ENCODE results near the gene CLIP2. TPM values are rescaled to one million over a fixed set of nuclear protein-coding genes. Genes with fewer than 3 reads are reported as not detected.

Gene CLIP2
- total and polyA plus RNA-seq, 2 of the 8 experiments (the other 6 are each of a cell fraction or from before 2014, with no cell fraction given), result 8.3 to 41.5 TPM

GRCh38 chr7:74338366-74339108 lies 49.3 kb downstream of the CLIP2 start (continued):
- TF ChIP-seq CHD7 (IDR thresholded peaks at IDR 0.05; ENCODE audit: insufficient replicate concordance, low read length) (no peak), JUND (IDR thresholded peaks at IDR 0.05; ENCODE audit: low read length) (no peak), SIX5 (IDR thresholded peaks at IDR 0.05; ENCODE audit: low read depth, low read length) (no peak), CHD1 (IDR thresholded peaks at IDR 0.05; ENCODE audit: low read depth, low read length) (no peak), POLR2AphosphoS5 (IDR thresholded peaks at IDR 0.05; ENCODE audit: low read depth, low read length) (no peak), KDM1A (IDR thresholded peaks at IDR 0.05; ENCODE audit: borderline replicate concordance, low read length) (no peak), CEBPB (IDR thresholded peaks at IDR 0.05; ENCODE audit: low read depth, low read length) (no peak), RXRA (IDR thresholded peaks at IDR 0.05; ENCODE audit: insufficient read depth, low read depth, low read length) (no peak), RAD21 (IDR thresholded peaks at IDR 0.05 in 1 of 2, conservative IDR thresholded peaks at IDR 0.05 in 1 of 2; ENCODE audit: low read depth in 2 of 2, low read length in 2 of 2) (no peak)
